ENCODE results near the gene DRC1.

- TF ChIP-seq, protein P1, sequence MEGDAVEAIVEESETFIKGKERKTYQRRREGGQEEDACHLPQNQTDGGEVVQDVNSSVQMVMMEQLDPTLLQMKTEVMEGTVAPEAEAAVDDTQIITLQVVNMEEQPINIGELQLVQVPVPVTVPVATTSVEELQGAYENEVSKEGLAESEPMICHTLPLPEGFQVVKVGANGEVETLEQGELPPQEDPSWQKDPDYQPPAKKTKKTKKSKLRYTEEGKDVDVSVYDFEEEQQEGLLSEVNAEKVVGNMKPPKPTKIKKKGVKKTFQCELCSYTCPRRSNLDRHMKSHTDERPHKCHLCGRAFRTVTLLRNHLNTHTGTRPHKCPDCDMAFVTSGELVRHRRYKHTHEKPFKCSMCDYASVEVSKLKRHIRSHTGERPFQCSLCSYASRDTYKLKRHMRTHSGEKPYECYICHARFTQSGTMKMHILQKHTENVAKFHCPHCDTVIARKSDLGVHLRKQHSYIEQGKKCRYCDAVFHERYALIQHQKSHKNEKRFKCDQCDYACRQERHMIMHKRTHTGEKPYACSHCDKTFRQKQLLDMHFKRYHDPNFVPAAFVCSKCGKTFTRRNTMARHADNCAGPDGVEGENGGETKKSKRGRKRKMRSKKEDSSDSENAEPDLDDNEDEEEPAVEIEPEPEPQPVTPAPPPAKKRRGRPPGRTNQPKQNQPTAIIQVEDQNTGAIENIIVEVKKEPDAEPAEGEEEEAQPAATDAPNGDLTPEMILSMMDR (IDR thresholded peaks at IDR 0.05): no peak
- no peak for TF ChIP-seq POLR2A (IDR thresholded peaks at IDR 0.05)
These were observed 60.4 kb downstream of the DRC1 start for GRCh38 chr2:26462100-26462499.
